OCI-LY7 (cell line): ENCODE measurements around the gene STUM. TPM values are rescaled to one million over a fixed set of nuclear protein-coding genes. Genes with fewer than 3 reads are reported as not detected.

Experiments used
- BruUV-seq: library from RNA; stranded (reverse); fragments of 400-500 nt; replicated peaks from 2 replicates; lab custom pipeline; 2021; lab: Mats Ljungman, UMichigan
- CTCF ChIA-PET: fragments of 300-600 bp; sonication (Branson Sonifier 250); formaldehyde crosslinking; loops from one replicate; lab custom pipeline; 2022; ENCODE audit warnings: antibody characterized with exemption; ENCODE audit not compliant: unreplicated experiment; lab: Charles Lee
- POLR2A ChIA-PET: fragments of 300-600 bp; sonication (Branson Sonifier 250); formaldehyde crosslinking; loops from one replicate; lab custom pipeline; 2022; ENCODE audit warnings: antibody characterized with exemption; lab: Charles Lee
- DNase-seq: peaks from one replicate; pipeline ENCODE4 v3.0.0-alpha.2; 2015; ENCODE audit warnings: low spot score
- H2AFZ ChIP-seq: fragments of 200-600 bp; sonication (generic), shearing (Covaris generic); 2 replicates; pipeline ENCODE4 v1.6.1; 2014; ENCODE audit warnings: mild to moderate bottlenecking, antibody characterized with exemption, low read length, moderate library complexity
- H3K27ac ChIP-seq: fragments of 200-600 bp; sonication (generic); 2 replicates; pipeline ENCODE4 v1.5.1; 2014; ENCODE audit warnings: mixed run types, low read depth, mild to moderate bottlenecking, moderate library complexity, low read length, inconsistent platforms; ENCODE audit not compliant: poor library complexity, severe bottlenecking
- H3K36me3 ChIP-seq: fragments of 200-600 bp; sonication (generic); 2 replicates; pipeline ENCODE4 v1.6.1; 2014; ENCODE audit warnings: mild to moderate bottlenecking, antibody characterized with exemption, low read length, moderate library complexity, mixed read lengths; ENCODE audit not compliant: insufficient read depth
- H3K4me1 ChIP-seq: fragments of 200-600 bp; sonication (generic); 2 replicates; pipeline ENCODE4 v1.5.1; 2014; ENCODE audit warnings: mild to moderate bottlenecking, low read length; ENCODE audit not compliant: insufficient read depth, poor library complexity, severe bottlenecking
- H3K4me2 ChIP-seq: fragments of 200-600 bp; sonication (generic); 2 replicates; pipeline ENCODE4 v1.6.1; 2014; ENCODE audit warnings: mild to moderate bottlenecking, low read length
- H3K4me3 ChIP-seq: fragments of 200-600 bp; sonication (generic); 2 replicates; pipeline ENCODE4 v1.5.1; 2014; ENCODE audit warnings: mild to moderate bottlenecking, low read depth, low read length; ENCODE audit not compliant: poor library complexity, severe bottlenecking
- H3K79me2 ChIP-seq: fragments of 200-600 bp; sonication (generic); 2 replicates; pipeline ENCODE4 v1.6.1; 2016; ENCODE audit warnings: low read depth, mild to moderate bottlenecking, low read length, moderate library complexity, mixed read lengths; ENCODE audit not compliant: insufficient read depth
- H3K9me2 ChIP-seq: fragments of 200-600 bp; sonication (generic); 2 replicates; pipeline ENCODE4 v1.6.1; 2016; ENCODE audit warnings: mild to moderate bottlenecking, low read length, mixed read lengths; ENCODE audit not compliant: insufficient read depth
- H3K9me3 ChIP-seq: fragments of 200-600 bp; sonication (generic); 2 replicates; pipeline ENCODE4 v1.6.1; 2014; ENCODE audit warnings: mild to moderate bottlenecking, mixed run types, low read length, mixed read lengths
- H4K20me1 ChIP-seq: fragments of 200-600 bp; sonication (generic); 2 replicates; pipeline ENCODE4 v1.6.1; 2014; ENCODE audit warnings: mild to moderate bottlenecking, antibody characterized with exemption, low read length, moderate library complexity, mixed read lengths; ENCODE audit not compliant: insufficient read depth
- CTCF ChIP-seq: fragments of 200-600 bp; sonication (generic); conservative IDR thresholded peaks from 2 replicates; pipeline ENCODE4 v1.5.1; 2014; ENCODE audit warnings: mild to moderate bottlenecking, antibody characterized with exemption, low read length, moderate library complexity, mixed read lengths
- EZH2phosphoT487 ChIP-seq: fragments of 200-600 bp; sonication (generic); IDR thresholded peaks from 2 replicates; pipeline ENCODE4 v1.6.1; 2018; ENCODE audit warnings: low read depth, borderline replicate concordance, mild to moderate bottlenecking, mixed run types, antibody characterized with exemption, low read length, moderate library complexity, mixed read lengths
- intact Hi-C: fragments of 100-400 bp; cut with micrococcal nuclease; formaldehyde crosslinking; loops from one replicate; pipeline ENCODE4 v1.10.0; 2022; ENCODE audit not compliant: unreplicated experiment
- total RNA-seq, 2 experiments: library from RNA; depleted of rRNA in 1 of 2; stranded (reverse); fragments of >200 nt in 1 of 2; shearing (Covaris generic) in 1 of 2; gene quantifications; 2 replicates each; pipeline ENCODE4 v1.2.3, GENCODE V29; 2014 to 2022

The STUM gene
- total RNA-seq, 2 experiments from 2014 or later, result not detected

GRCh38 chr1:226627924-226628611 lies 79.5 kb downstream of the STUM start:
- TF ChIP-seq CTCF (no peak), EZH2phosphoT487 (no peak)
- CTCF ChIA-PET, result no interaction called here

GRCh38 chr1:226628612-226629155 lies 80.1 kb downstream of the STUM start:
- DNase-seq, result no peak

More at GRCh38 chr1:226627924-226628611, 79.5 kb downstream of the STUM start:
- no peaks in the 10 kb centered on the region for H3K9me3 ChIP-seq
- no peak overlapping the region for H3K4me3 ChIP-seq
- no peak overlapping the region for H2AFZ ChIP-seq
- H3K27ac ChIP-seq, result no peak overlapping the region
- no TSS peak for BruUV-seq
- H3K4me1 ChIP-seq, result peaks cover 16% of the 10 kb centered on the region
- DNase-seq, result no peak
- no peaks in the 10 kb centered on the region for H3K79me2 ChIP-seq
- H3K9me2 ChIP-seq, result no peaks in the 10 kb centered on the region
- POLR2A ChIA-PET, result no interaction called here
- intact Hi-C loops, result loop anchor here (2.0 kb wide), 1 partner anchor 201 kb away; no protein-coding TSS in a partner anchor
- H3K36me3 ChIP-seq, result peaks cover 6% of the 10 kb centered on the region; the same call in 1 of the 2 replicates
- no peaks in the 10 kb centered on the region for H4K20me1 ChIP-seq
- no peak overlapping the region for H3K4me2 ChIP-seq

More at GRCh38 chr1:226628612-226629155, 80.1 kb downstream of the STUM start:
- no peaks in the 10 kb centered on the region for H4K20me1 ChIP-seq
- no peaks in the 10 kb centered on the region for H3K79me2 ChIP-seq
- intact Hi-C loops, result no loop called here
- H3K4me2 ChIP-seq, result no peak overlapping the region
- CTCF ChIA-PET, result no interaction called here
- POLR2A ChIA-PET, result interaction anchor here (0.6 kb wide), 2 partner anchors 100 to 201 kb away, joined by 5 to 6 read pairs; no protein-coding TSS in a partner anchor
- no peaks in the 10 kb centered on the region for H3K9me3 ChIP-seq
- H3K27ac ChIP-seq, result no peak overlapping the region
- peaks cover 22% of the 10 kb centered on the region for H3K4me1 ChIP-seq
- no peak overlapping the region for H2AFZ ChIP-seq
- peaks cover 12% of the 10 kb centered on the region; the same call in 1 of the 2 replicates for H3K36me3 ChIP-seq
- no peak for TF ChIP-seq CTCF
- no peak for TF ChIP-seq EZH2phosphoT487
- H3K9me2 ChIP-seq, result no peaks in the 10 kb centered on the region
- BruUV-seq, result no TSS peak
- no peak overlapping the region for H3K4me3 ChIP-seq
